ENCODE measurements around the gene CLGN.
"Not testable (repeated sequence)": the region's sequence is repeated elsewhere in the genome, so short reads cannot be mapped to it uniquely, and the experiment has no call there.

CLGN gene

GRCh38 chr4:140423106-140423505 is 4.3 kb downstream of the CLGN start:
- no peak for DNase-seq
- Histone ChIP-seq H3K4me3 (ENCODE audit: control insufficient read depth in 1 of 7, extremely low read depth in 1 of 7, insufficient read depth in 4 of 7, low read depth in 2 of 7, low read length in 6 of 7) (no peak overlapping the region), H3K27me3 (replicated peaks in 2 of 5; ENCODE audit: control insufficient read depth in 4 of 5, insufficient read depth in 5 of 5, low read length in 4 of 5) (no peaks in the 10 kb centered on the region), H3K27ac (ENCODE audit: insufficient read depth in 1 of 2, low read depth in 1 of 2, low read length in 2 of 2, poor library complexity in 1 of 2, severe bottlenecking in 2 of 2) (no peak overlapping the region), H3K36me3 (ENCODE audit: control insufficient read depth in 4 of 4, insufficient read depth in 4 of 4, low read length in 3 of 4) (no peaks in the 10 kb centered on the region), H3K9me3 (ENCODE audit: control extremely low read depth in 1 of 5, control insufficient read depth in 4 of 5, insufficient read depth in 2 of 5, low read depth in 1 of 5, low read length in 4 of 5) (no peaks in the 10 kb centered on the region), H3K4me1 (ENCODE audit: control extremely low read depth in 1 of 4, control insufficient read depth in 4 of 4, insufficient read depth in 4 of 4, low read length in 3 of 4) (peaks cover 6 to 19% (median 12%) of the 10 kb centered on the region in 4 experiments)
- ChIA-PET CTCF (interaction anchor here (1.0 kb wide), 1 partner anchor 10 kb away, joined by 3 read pairs; no protein-coding TSS in a partner anchor), POLR2A (no interaction called here)

DNA sequence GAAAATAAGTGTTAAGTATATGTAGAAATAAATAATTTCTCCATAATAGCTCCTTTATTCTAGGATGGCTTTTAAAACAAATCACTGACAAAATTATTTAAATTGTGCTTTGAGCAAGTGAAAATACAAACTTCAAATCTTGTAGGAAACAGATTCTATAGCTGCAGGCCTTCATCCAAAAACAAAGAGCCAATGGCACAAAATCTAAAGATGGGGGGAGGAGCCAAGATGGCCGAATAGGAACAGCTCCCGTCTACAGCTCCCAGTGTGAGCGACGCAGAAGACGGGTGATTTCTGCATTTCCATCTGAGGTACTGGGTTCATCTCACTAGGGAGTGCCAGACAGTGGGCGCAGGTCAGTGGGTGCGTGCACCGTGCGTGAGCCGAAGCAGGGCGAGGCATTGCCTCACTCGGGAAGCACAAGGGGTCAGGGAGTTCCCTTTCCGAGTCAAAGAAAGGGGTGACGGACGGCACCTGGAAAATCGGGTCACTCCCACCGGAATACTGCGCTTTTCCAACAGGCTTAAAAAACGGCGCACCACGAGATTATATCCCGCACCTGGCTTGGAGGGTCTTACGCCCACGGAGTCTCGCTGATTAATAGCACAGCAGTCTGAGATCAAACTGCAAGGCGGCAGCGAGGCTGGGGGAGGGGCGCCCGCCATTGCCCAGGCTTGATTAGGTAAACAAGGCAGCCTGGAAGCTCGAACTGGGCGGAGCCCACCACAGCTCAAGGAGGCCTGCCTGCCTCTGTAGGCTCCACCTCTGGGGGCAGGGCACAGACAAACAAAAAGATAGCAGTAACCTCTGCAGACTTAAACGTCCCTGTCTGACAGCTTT is 14.1 kb downstream of the CLGN start:
- DNase-seq; H3K27me3 ChIP-seq (replicated peaks in 2 of 5; ENCODE audit: control insufficient read depth in 4 of 5, insufficient read depth in 5 of 5, low read length in 4 of 5); POLR2A ChIA-PET; H3K36me3 ChIP-seq (ENCODE audit: control insufficient read depth in 4 of 4, insufficient read depth in 4 of 4, low read length in 3 of 4); H3K27ac ChIP-seq (ENCODE audit: insufficient read depth in 1 of 2, low read depth in 1 of 2, low read length in 2 of 2, poor library complexity in 1 of 2, severe bottlenecking in 2 of 2); H3K4me3 ChIP-seq (ENCODE audit: control insufficient read depth in 1 of 7, extremely low read depth in 1 of 7, insufficient read depth in 4 of 7, low read depth in 2 of 7, low read length in 6 of 7); H3K4me1 ChIP-seq (ENCODE audit: control extremely low read depth in 1 of 4, control insufficient read depth in 4 of 4, insufficient read depth in 4 of 4, low read length in 3 of 4); H3K9me3 ChIP-seq (ENCODE audit: control extremely low read depth in 1 of 5, control insufficient read depth in 4 of 5, insufficient read depth in 2 of 5, low read depth in 1 of 5, low read length in 4 of 5): not testable (repeated sequence)
- 97% methylated on average over 12 of the region's 32 CpGs for WGBS (ENCODE audit: insufficient coverage)
- CTCF ChIA-PET = interaction anchor here (1.2 kb wide), 1 partner anchor 10 kb away, joined by 3 read pairs; no protein-coding TSS in a partner anchor

DNA sequence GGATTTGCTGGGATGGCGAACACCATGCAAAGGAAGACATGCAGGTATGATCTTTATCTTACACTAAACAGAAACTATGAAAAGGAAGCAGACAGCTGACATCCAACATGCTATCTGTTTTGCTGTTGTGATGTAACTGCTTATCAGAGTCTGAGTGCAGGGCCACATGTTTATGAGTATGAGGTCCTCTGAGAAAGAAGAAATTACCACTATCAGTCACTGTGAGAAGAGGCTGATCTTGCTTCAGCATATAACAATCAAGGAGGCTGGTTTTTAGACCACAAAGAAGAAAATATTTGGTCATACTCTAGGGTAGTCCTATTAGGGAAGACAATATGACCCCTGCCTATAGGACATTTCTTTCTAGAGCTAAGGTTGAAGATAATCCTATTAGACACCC is 18.5 kb downstream of the CLGN start:
- Histone ChIP-seq H3K4me3 (ENCODE audit: control insufficient read depth in 1 of 7, extremely low read depth in 1 of 7, insufficient read depth in 4 of 7, low read depth in 2 of 7, low read length in 6 of 7) (no peak overlapping the region), H3K27ac (ENCODE audit: insufficient read depth in 1 of 2, low read depth in 1 of 2, low read length in 2 of 2, poor library complexity in 1 of 2, severe bottlenecking in 2 of 2) (no peak overlapping the region), H3K27me3 (replicated peaks in 2 of 5; ENCODE audit: control insufficient read depth in 4 of 5, insufficient read depth in 5 of 5, low read length in 4 of 5) (no peaks in the 10 kb centered on the region), H3K36me3 (ENCODE audit: control insufficient read depth in 4 of 4, insufficient read depth in 4 of 4, low read length in 3 of 4) (peaks cover 0 to 3% (median 0%) of the 10 kb centered on the region in 4 experiments), H3K9me3 (ENCODE audit: control extremely low read depth in 1 of 5, control insufficient read depth in 4 of 5, insufficient read depth in 2 of 5, low read depth in 1 of 5, low read length in 4 of 5) (no peaks in the 10 kb centered on the region), H3K4me1 (ENCODE audit: control extremely low read depth in 1 of 4, control insufficient read depth in 4 of 4, insufficient read depth in 4 of 4, low read length in 3 of 4) (no peaks in the 10 kb centered on the region)
- no CpG with 5 or more reads among the region's 1 CpG for WGBS (ENCODE audit: insufficient coverage)
- DNase-seq = peak in 2 of 3 donors; percentile 4 to 11
- POLR2A ChIA-PET = no interaction called here
- CTCF ChIA-PET = no interaction called here

- CTCF ChIA-PET = no interaction called here
- Histone ChIP-seq H3K9me3 (ENCODE audit: control extremely low read depth in 1 of 5, control insufficient read depth in 4 of 5, insufficient read depth in 2 of 5, low read depth in 1 of 5, low read length in 4 of 5) (no peaks in the 10 kb centered on the region), H3K4me1 (ENCODE audit: control extremely low read depth in 1 of 4, control insufficient read depth in 4 of 4, insufficient read depth in 4 of 4, low read length in 3 of 4) (no peaks in the 10 kb centered on the region), H3K4me3 (ENCODE audit: control insufficient read depth in 1 of 7, extremely low read depth in 1 of 7, insufficient read depth in 4 of 7, low read depth in 2 of 7, low read length in 6 of 7) (no peak overlapping the region), H3K27me3 (replicated peaks in 2 of 5; ENCODE audit: control insufficient read depth in 4 of 5, insufficient read depth in 5 of 5, low read length in 4 of 5) (no peaks in the 10 kb centered on the region), H3K36me3 (ENCODE audit: control insufficient read depth in 4 of 4, insufficient read depth in 4 of 4, low read length in 3 of 4) (peaks cover 0 to 3% (median under 1%) of the 10 kb centered on the region in 4 experiments), H3K27ac (ENCODE audit: insufficient read depth in 1 of 2, low read depth in 1 of 2, low read length in 2 of 2, poor library complexity in 1 of 2, severe bottlenecking in 2 of 2) (no peak overlapping the region)
- DNase-seq = no peak
- POLR2A ChIA-PET = no interaction called here
Observed at GRCh38 chr4:140406292-140406691, 21.2 kb downstream of the CLGN start.

- ChIA-PET POLR2A (no interaction called here), CTCF (interaction anchor here (1.1 kb wide), 1 partner anchor 41 kb away, joined by 3 read pairs; no protein-coding TSS in a partner anchor)
- WGBS (ENCODE audit: insufficient coverage) = no CpG with 5 or more reads among the region's 2 CpGs
- peaks cover 0 to 3% (median under 1%) of the 10 kb centered on the region in 4 experiments for H3K36me3 ChIP-seq (ENCODE audit: control insufficient read depth in 4 of 4, insufficient read depth in 4 of 4, low read length in 3 of 4)
- H3K27me3 ChIP-seq (replicated peaks in 2 of 5; ENCODE audit: control insufficient read depth in 4 of 5, insufficient read depth in 5 of 5, low read length in 4 of 5) = no peaks in the 10 kb centered on the region
- no peaks in the 10 kb centered on the region for H3K4me1 ChIP-seq (ENCODE audit: control extremely low read depth in 1 of 4, control insufficient read depth in 4 of 4, insufficient read depth in 4 of 4, low read length in 3 of 4)
- H3K9me3 ChIP-seq (ENCODE audit: control extremely low read depth in 1 of 5, control insufficient read depth in 4 of 5, insufficient read depth in 2 of 5, low read depth in 1 of 5, low read length in 4 of 5) = no peaks in the 10 kb centered on the region
- H3K27ac ChIP-seq (ENCODE audit: insufficient read depth in 1 of 2, low read depth in 1 of 2, low read length in 2 of 2, poor library complexity in 1 of 2, severe bottlenecking in 2 of 2) = no peak overlapping the region
- H3K4me3 ChIP-seq (ENCODE audit: control insufficient read depth in 1 of 7, extremely low read depth in 1 of 7, insufficient read depth in 4 of 7, low read depth in 2 of 7, low read length in 6 of 7) = no peak overlapping the region
- no peak for DNase-seq
Observed at GRCh38 chr4:140400111-140400510, 27.3 kb downstream of the CLGN start.

- ChIA-PET CTCF (interaction anchor here (0.8 kb wide), 1 partner anchor 8 kb away, joined by 3 read pairs; no protein-coding TSS in a partner anchor), POLR2A (no interaction called here)
- no peak for DNase-seq
- peaks cover 0 to 7% (median 1%) of the 10 kb centered on the region in 4 experiments for H3K36me3 ChIP-seq (ENCODE audit: control insufficient read depth in 4 of 4, insufficient read depth in 4 of 4, low read length in 3 of 4)
- no peak overlapping the region for H3K4me3 ChIP-seq (ENCODE audit: control insufficient read depth in 1 of 7, extremely low read depth in 1 of 7, insufficient read depth in 4 of 7, low read depth in 2 of 7, low read length in 6 of 7)
- H3K27ac ChIP-seq (ENCODE audit: insufficient read depth in 1 of 2, low read depth in 1 of 2, low read length in 2 of 2, poor library complexity in 1 of 2, severe bottlenecking in 2 of 2) = no peak overlapping the region
- H3K27me3 ChIP-seq (replicated peaks in 2 of 5; ENCODE audit: control insufficient read depth in 4 of 5, insufficient read depth in 5 of 5, low read length in 4 of 5) = no peaks in the 10 kb centered on the region
- no peaks in the 10 kb centered on the region for H3K9me3 ChIP-seq (ENCODE audit: control extremely low read depth in 1 of 5, control insufficient read depth in 4 of 5, insufficient read depth in 2 of 5, low read depth in 1 of 5, low read length in 4 of 5)
- no peaks in the 10 kb centered on the region for H3K4me1 ChIP-seq (ENCODE audit: control extremely low read depth in 1 of 4, control insufficient read depth in 4 of 4, insufficient read depth in 4 of 4, low read length in 3 of 4)
- WGBS (ENCODE audit: insufficient coverage) = 100% methylated on average over 3 of the region's 5 CpGs
Observed at GRCh38 chr4:140395668-140396067, 31.8 kb downstream of the CLGN start.

- Histone ChIP-seq H3K4me1 (ENCODE audit: control extremely low read depth in 1 of 4, control insufficient read depth in 4 of 4, insufficient read depth in 4 of 4, low read length in 3 of 4) (no peaks in the 10 kb centered on the region), H3K36me3 (ENCODE audit: control insufficient read depth in 4 of 4, insufficient read depth in 4 of 4, low read length in 3 of 4) (peaks cover 5 to 6% (median 5%) of the 10 kb centered on the region in 4 experiments), H3K9me3 (ENCODE audit: control extremely low read depth in 1 of 5, control insufficient read depth in 4 of 5, insufficient read depth in 2 of 5, low read depth in 1 of 5, low read length in 4 of 5) (no peaks in the 10 kb centered on the region), H3K4me3 (ENCODE audit: control insufficient read depth in 1 of 7, extremely low read depth in 1 of 7, insufficient read depth in 4 of 7, low read depth in 2 of 7, low read length in 6 of 7) (no peak overlapping the region), H3K27ac (ENCODE audit: insufficient read depth in 1 of 2, low read depth in 1 of 2, low read length in 2 of 2, poor library complexity in 1 of 2, severe bottlenecking in 2 of 2) (no peak overlapping the region), H3K27me3 (replicated peaks in 2 of 5; ENCODE audit: control insufficient read depth in 4 of 5, insufficient read depth in 5 of 5, low read length in 4 of 5) (no peaks in the 10 kb centered on the region)
- ChIA-PET POLR2A (no interaction called here), CTCF (interaction anchor here (0.9 to 1.2 kb wide), 2 partner anchors 8 to 39 kb away, joined by 3 read pairs; no protein-coding TSS in a partner anchor)
- no CpG with 5 or more reads among the region's 1 CpG for WGBS (ENCODE audit: insufficient coverage)
- DNase-seq = no peak
Observed at GRCh38 chr4:140388015-140388414, 39.4 kb downstream of the CLGN start.
